SIG-M5 treated with dmso at 0.1 percent for 504 hours (cell line): ENCODE data around the gene ANKRD33B.
"Not testable (repeated sequence)": the region's sequence is repeated elsewhere in the genome, so short reads cannot be mapped to it uniquely, and the experiment has no call there.

Source experiments
- DNase-seq: peaks from one replicate; lab custom pipeline; 2025; ENCODE audit not compliant: unreplicated experiment; lab: John Stamatoyannopoulos, UW

The ANKRD33B gene

GRCh38 chr5:10633271-10634049, 69.6 kb downstream of the ANKRD33B start:
- DNase-seq: no peak

- DNase-seq: no peak
Measured at GRCh38 chr5:10634050-10634449, 70.2 kb downstream of the ANKRD33B start.

- DNase-seq: no peak
Measured at GRCh38 chr5:10634562-10634961, 70.7 kb downstream of the ANKRD33B start.

GRCh38 chr5:10635257-10635866, 71.5 kb downstream of the ANKRD33B start:
- peak; percentile 95 for DNase-seq

- no peak for DNase-seq
Measured at GRCh38 chr5:10635867-10636350, 72.0 kb downstream of the ANKRD33B start.

- DNase-seq: no peak
Measured at GRCh38 chr5:10636363-10637142, 72.7 kb downstream of the ANKRD33B start.

- no peak for DNase-seq
Measured at GRCh38 chr5:10637944-10638343, 74.1 kb downstream of the ANKRD33B start.

- not testable (repeated sequence) for DNase-seq
Measured at GRCh38 chr5:10638723-10639122, 74.9 kb downstream of the ANKRD33B start.

- no peak for DNase-seq
Measured at GRCh38 chr5:10639846-10640368, 76.0 kb downstream of the ANKRD33B start.

- no peak for DNase-seq
Measured at GRCh38 chr5:10642367-10642766, 78.5 kb downstream of the ANKRD33B start.

GRCh38 chr5:10644192-10644591, 80.3 kb downstream of the ANKRD33B start:
- no peak for DNase-seq

GRCh38 chr5:10645146-10645545, 81.3 kb downstream of the ANKRD33B start:
- DNase-seq: no peak

- no peak for DNase-seq
Measured at GRCh38 chr5:10645671-10646070, 81.8 kb downstream of the ANKRD33B start.

GRCh38 chr5:10647640-10648039, 83.8 kb downstream of the ANKRD33B start:
- no peak for DNase-seq

- DNase-seq: no peak
Measured at GRCh38 chr5:10648806-10649665, 85.2 kb downstream of the ANKRD33B start.

GRCh38 chr5:10649666-10650380, 86.0 kb downstream of the ANKRD33B start:
- no peak for DNase-seq

- no peak for DNase-seq
Measured at GRCh38 chr5:10652151-10652550, 88.3 kb downstream of the ANKRD33B start.

- DNase-seq: no peak
Measured at GRCh38 chr5:10652606-10653005, 88.7 kb downstream of the ANKRD33B start.

- DNase-seq: no peak
Measured at GRCh38 chr5:10653043-10653442, 89.2 kb downstream of the ANKRD33B start.
